IMR-90 (cell line): Measurements from ENCODE around the gene KIR2DL4. TPM values are rescaled to one million over a fixed set of nuclear protein-coding genes. Genes with fewer than 3 reads are reported as not detected.
"Not testable (repeated sequence)": the region's sequence is repeated elsewhere in the genome, so short reads cannot be mapped to it uniquely, and the experiment has no call there.

ENCODE experiments used
- ATAC-seq: fragments of 200-7000 bp; cut with Tn5 transposase; 2 replicates; pipeline ENCODE4 v1.9.1; 2020; ENCODE audit warnings: low read depth, mild to moderate bottlenecking, moderate library complexity
- BruUV-seq: library from RNA; stranded (reverse); fragments of 400-500 nt; replicated peaks from 2 replicates; lab custom pipeline; 2021; lab: Mats Ljungman, UMichigan
- CTCF ChIA-PET: fragments of 300-600 bp; formaldehyde crosslinking; extraction: SDS; loops from one replicate; lab custom pipeline; 2021; ENCODE audit warnings: antibody characterized with exemption; lab: Yijun Ruan, JAX
- POLR2A ChIA-PET: fragments of 300-600 bp; sonication (Branson Sonifier 250); formaldehyde crosslinking; loops from one replicate; lab custom pipeline; 2022; ENCODE audit warnings: antibody characterized with exemption; ENCODE audit not compliant: unreplicated experiment; lab: Charles Lee
- DNase-seq: peaks from one replicate; pipeline ENCODE4 v3.0.0; 2013
- H2AFZ ChIP-seq: replicated peaks from 2 replicates; pipeline ENCODE3; 2013; ENCODE audit warnings: low read length, mild to moderate bottlenecking; ENCODE audit not compliant: poor library complexity
- H2AK5ac ChIP-seq: 2 replicates; pipeline ENCODE4 v1.6.1; 2013; ENCODE audit warnings: low read depth, low read length, inconsistent platforms
- H2AK9ac ChIP-seq: replicated peaks from 2 replicates; pipeline ENCODE3; 2013; ENCODE audit warnings: mild to moderate bottlenecking, low read depth, low read length, moderate library complexity; ENCODE audit not compliant: poor library complexity
- H2BK120ac ChIP-seq: 2 replicates; pipeline ENCODE4 v1.6.1; 2013; ENCODE audit warnings: low read depth, low read length, inconsistent platforms
- H2BK15ac ChIP-seq: 3 replicates; pipeline ENCODE4 v1.6.1; 2013; ENCODE audit warnings: low read depth, low read length, inconsistent platforms
- H2BK20ac ChIP-seq: 2 replicates; pipeline ENCODE4 v1.6.1; 2013; ENCODE audit warnings: low read depth, mild to moderate bottlenecking, inconsistent platforms, low read length, moderate library complexity
- H2BK5ac ChIP-seq: 2 replicates; pipeline ENCODE4 v1.6.1; 2013; ENCODE audit warnings: mild to moderate bottlenecking, low read depth, low read length, inconsistent platforms; ENCODE audit not compliant: poor library complexity, severe bottlenecking
- H3K14ac ChIP-seq: replicated peaks from 2 replicates; pipeline ENCODE4 v1.6.1; 2013; ENCODE audit warnings: low read depth, low read length, inconsistent platforms
- H3K18ac ChIP-seq: 2 replicates; pipeline ENCODE4 v1.6.1; 2013; ENCODE audit warnings: low read depth, low read length, control low read depth
- H3K23ac ChIP-seq: 2 replicates; pipeline ENCODE4 v1.6.1; 2013; ENCODE audit warnings: low read depth, low read length, inconsistent platforms
- H3K27ac ChIP-seq: 2 replicates; pipeline ENCODE4 v1.5.1; 2013; ENCODE audit warnings: mild to moderate bottlenecking, control low read depth, low read length; ENCODE audit not compliant: insufficient read depth
- H3K27me3 ChIP-seq: 2 replicates; pipeline ENCODE4 v1.6.1; 2013; ENCODE audit warnings: low read length; ENCODE audit not compliant: control insufficient read depth, insufficient read depth
- H3K36me3 ChIP-seq: 2 replicates; pipeline ENCODE4 v1.6.1; 2013; ENCODE audit warnings: low read length, mixed read lengths; ENCODE audit not compliant: control insufficient read depth, insufficient read depth
- H3K4ac ChIP-seq: 2 replicates; pipeline ENCODE4 v1.6.1; 2013; ENCODE audit warnings: low read depth, low read length, inconsistent platforms
- H3K4me1 ChIP-seq: 2 replicates; pipeline ENCODE4 v1.6.1; 2013; ENCODE audit warnings: low read length, mixed read lengths; ENCODE audit not compliant: control insufficient read depth, insufficient read depth
- H3K4me2 ChIP-seq: 2 replicates; pipeline ENCODE4 v1.6.1; 2013; ENCODE audit warnings: low read depth, mild to moderate bottlenecking, control low read depth, low read length, moderate library complexity
- H3K4me3 ChIP-seq: 2 replicates; pipeline ENCODE4 v1.5.1; 2013; ENCODE audit warnings: low read depth, mild to moderate bottlenecking, control low read depth, low read length, moderate library complexity; ENCODE audit not compliant: insufficient read depth
- H3K56ac ChIP-seq: 2 replicates; pipeline ENCODE4 v1.6.1; 2013; ENCODE audit warnings: low read length, inconsistent platforms; ENCODE audit not compliant: insufficient read depth; ENCODE audit errors: extremely low read depth
- H3K79me1 ChIP-seq, 2 experiments: 2 replicates each; pipeline ENCODE4 v1.6.1; 2013; ENCODE audit warnings: low read length in 2 of 2, inconsistent platforms in 1 of 2, low read depth in 1 of 2
- H3K9ac ChIP-seq: 2 replicates; pipeline ENCODE4 v1.6.1; 2013; ENCODE audit warnings: low read depth, low read length, control low read depth
- H3K9me1 ChIP-seq: 2 replicates; pipeline ENCODE4 v1.6.1; 2013; ENCODE audit warnings: low read length, inconsistent platforms; ENCODE audit not compliant: insufficient read depth
- H3K9me3 ChIP-seq: 2 replicates; pipeline ENCODE4 v1.6.1; 2013; ENCODE audit warnings: low read length; ENCODE audit not compliant: control insufficient read depth, insufficient read depth
- H4K20me1 ChIP-seq: 2 replicates; pipeline ENCODE4 v1.6.1; 2013; ENCODE audit warnings: low read length, inconsistent platforms; ENCODE audit not compliant: insufficient read depth
- H4K5ac ChIP-seq: 2 replicates; pipeline ENCODE4 v1.6.1; 2013; ENCODE audit warnings: mild to moderate bottlenecking, low read depth, low read length, control low read depth
- H4K8ac ChIP-seq, 2 experiments: 2 replicates each; pipeline ENCODE4 v1.6.1; 2013; ENCODE audit warnings: low read depth in 2 of 2, low read length in 2 of 2, control low read depth in 1 of 2, inconsistent platforms in 1 of 2
- H4K91ac ChIP-seq: 2 replicates; pipeline ENCODE4 v1.6.1; 2013; ENCODE audit warnings: low read depth, low read length, inconsistent platforms; ENCODE audit not compliant: insufficient read depth
- WGBS, 2 experiments: methylation state at CpG; one replicate each; pipeline versions ENCODE4 v1.1.5 to v1.1.7; 2013; ENCODE audit warnings: missing lambda C conversion rate in 2 of 2; ENCODE audit not compliant: insufficient read length in 1 of 2; ENCODE audit errors: extremely low coverage in 2 of 2; 5-methylcytosine and 5-hydroxymethylcytosine counted together
- dilution Hi-C: fragments of 300-500 bp; cut with HindIII; formaldehyde crosslinking; loops from one replicate; pipeline ENCODE4 v1.14.3; 2018; ENCODE audit warnings: low sequenced_read_pairs; ENCODE audit not compliant: unreplicated experiment
- in situ Hi-C: fragments of 300-500 bp; cut with MboI; formaldehyde crosslinking; loops from 3 replicates; pipeline ENCODE4 v1.14.3; 2019; ENCODE audit warnings: low sequenced_read_pairs, inconsistent platforms, mixed read lengths
- intact Hi-C: fragments of 100-400 bp; cut with micrococcal nuclease; formaldehyde crosslinking; loops from 2 replicates; pipeline ENCODE4 v1.10.0; 2022
- polyA plus RNA-seq, 3 experiments: library from polyadenylated mRNA; depleted of rRNA; stranded (reverse); fragments of >200 nt; gene quantifications; 2 replicates each; pipeline ENCODE4 v1.2.3, GENCODE V29; 2012; ENCODE audit warnings: low replicate concordance in 1 of 3
- total RNA-seq: library from RNA; depleted of rRNA; stranded (reverse); fragments of >200 nt; gene quantifications from 2 replicates; pipeline ENCODE4 v1.2.3, GENCODE V29; 2012

Gene KIR2DL4
- total and polyA plus RNA-seq, 2 of the 4 experiments (the other 2 are of a cell fraction): not detected

DNA sequence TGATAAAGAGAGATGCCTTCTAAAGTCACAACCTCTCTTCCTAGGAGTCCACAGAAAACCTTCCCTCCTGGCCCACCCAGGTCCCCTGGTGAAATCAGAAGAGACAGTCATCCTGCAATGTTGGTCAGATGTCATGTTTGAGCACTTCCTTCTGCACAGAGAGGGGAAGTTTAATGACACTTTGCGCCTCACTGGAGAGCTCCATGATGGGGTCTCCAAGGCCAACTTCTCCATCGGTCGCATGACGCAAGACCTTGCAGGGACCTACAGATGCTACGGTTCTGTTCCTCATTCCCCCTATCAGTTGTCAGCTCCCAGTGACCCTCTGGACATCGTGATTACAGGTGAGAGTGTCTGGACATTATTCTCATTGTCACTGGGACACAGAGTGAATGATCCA, 15.3 kb upstream of the KIR2DL4 start:
- H3K9me1 ChIP-seq, H3K27me3 ChIP-seq, H3K4me1 ChIP-seq, H2BK20ac ChIP-seq, H3K56ac ChIP-seq, H3K4ac ChIP-seq, H3K36me3 ChIP-seq, POLR2A ChIA-PET, H2BK15ac ChIP-seq, H3K23ac ChIP-seq, H4K20me1 ChIP-seq, H2AK5ac ChIP-seq, H3K4me3 ChIP-seq, intact Hi-C loops, CTCF ChIA-PET, BruUV-seq, H2AK9ac ChIP-seq, H2BK5ac ChIP-seq, H4K5ac ChIP-seq, dilution Hi-C loops, in situ Hi-C loops, H3K27ac ChIP-seq, ATAC-seq, H2BK120ac ChIP-seq, H4K91ac ChIP-seq, H3K9ac ChIP-seq, H3K14ac ChIP-seq, DNase-seq, H3K4me2 ChIP-seq, H3K18ac ChIP-seq, H4K8ac ChIP-seq, H2AFZ ChIP-seq, H3K79me1 ChIP-seq: not testable (repeated sequence)
- WGBS, 2 experiments: no CpG with 5 or more reads among the region's 6 CpGs
- H3K9me3 ChIP-seq: peaks cover 24% of the 10 kb centered on the region
